Thyroid gland (tissue), 4 donors: Measurements from ENCODE around the gene LRCH1. TPM values are rescaled to one million over a fixed set of nuclear protein-coding genes. Genes with fewer than 3 reads are reported as not detected.
A peak's percentile ranks its signal among the peaks of the same experiment; 100 is the strongest.

Experiments used
- DNase-seq, 2 donors: peaks; one replicate each; pipeline ENCODE4 v3.0.0-alpha.2; 2019
- H3K27ac ChIP-seq, 3 donors: fragments of 200-600 bp; sonication (generic); 1 replicate in 2 of 3; 2 replicates in 1 of 3; pipeline ENCODE4 v1.5.1; 2016 to 2019; ENCODE audit warnings: mild to moderate bottlenecking in 1 of 3, moderate library complexity in 1 of 3
- H3K27me3 ChIP-seq: fragments of 200-600 bp; sonication (generic); one replicate; pipeline ENCODE4 v1.5.1; 2019
- H3K36me3 ChIP-seq, 2 donors: fragments of 200-600 bp; sonication (generic); one replicate each; pipeline ENCODE4 v1.5.1; 2016 to 2019
- H3K4me1 ChIP-seq, 2 donors: fragments of 200-600 bp; sonication (generic); one replicate each; pipeline ENCODE4 v1.5.1; 2017 to 2019
- H3K4me3 ChIP-seq, 3 donors: fragments of 200-600 bp; sonication (generic); replicated peaks in 1 of 3; 1 replicate in 2 of 3; 2 replicates in 1 of 3; pipeline ENCODE4 v1.5.1; 2016; ENCODE audit warnings: mild to moderate bottlenecking in 1 of 3
- H3K9me3 ChIP-seq: fragments of 200-600 bp; sonication (generic); one replicate; pipeline ENCODE4 v1.5.1; 2017
- POLR2A ChIP-seq, 2 donors: fragments of 450-650 bp; IDR thresholded peaks; one replicate each; pipeline ENCODE4 v1.6.1; 2017; ENCODE audit warnings: antibody characterized with exemption in 2 of 2, mild to moderate bottlenecking in 2 of 2, moderate library complexity in 1 of 2
- whole genome bisulfite sequencing, 2 donors: methylation state at CpG; one replicate each; pipeline ENCODE4 v1.1.5; 2017; 5-methylcytosine and 5-hydroxymethylcytosine counted together
- intact Hi-C: fragments of 100-400 bp; cut with DNase I; formaldehyde crosslinking; loops from one replicate; pipeline ENCODE4 v1.15.1; 2023
- total RNA-seq, 4 donors: library from RNA; depleted of rRNA; stranded (reverse); fragments of >200 nt; gene quantifications; one replicate each; pipeline ENCODE4 v1.2.3, GENCODE V29; 2016
- TF ChIP-seq, protein P1 (sequence below), 6 experiments: fragments of 200-600 bp in 3 of 6; fragments of 450-650 bp in 3 of 6; sonication (generic) in 3 of 6; IDR thresholded peaks; one replicate each; pipeline ENCODE4 v1.5.1; 2016 to 2019; ENCODE audit warnings: antibody characterized with exemption in 6 of 6, mild to moderate bottlenecking in 2 of 6, inconsistent platforms in 1 of 6, moderate library complexity in 1 of 6

Gene LRCH1
- total RNA-seq, 4 donors from 2014 or later = 13.5 to 19.3 (median 15.9) TPM

- no peak for TF ChIP-seq POLR2A (IDR thresholded peaks at IDR 0.05)
- TF ChIP-seq, protein P1, sequence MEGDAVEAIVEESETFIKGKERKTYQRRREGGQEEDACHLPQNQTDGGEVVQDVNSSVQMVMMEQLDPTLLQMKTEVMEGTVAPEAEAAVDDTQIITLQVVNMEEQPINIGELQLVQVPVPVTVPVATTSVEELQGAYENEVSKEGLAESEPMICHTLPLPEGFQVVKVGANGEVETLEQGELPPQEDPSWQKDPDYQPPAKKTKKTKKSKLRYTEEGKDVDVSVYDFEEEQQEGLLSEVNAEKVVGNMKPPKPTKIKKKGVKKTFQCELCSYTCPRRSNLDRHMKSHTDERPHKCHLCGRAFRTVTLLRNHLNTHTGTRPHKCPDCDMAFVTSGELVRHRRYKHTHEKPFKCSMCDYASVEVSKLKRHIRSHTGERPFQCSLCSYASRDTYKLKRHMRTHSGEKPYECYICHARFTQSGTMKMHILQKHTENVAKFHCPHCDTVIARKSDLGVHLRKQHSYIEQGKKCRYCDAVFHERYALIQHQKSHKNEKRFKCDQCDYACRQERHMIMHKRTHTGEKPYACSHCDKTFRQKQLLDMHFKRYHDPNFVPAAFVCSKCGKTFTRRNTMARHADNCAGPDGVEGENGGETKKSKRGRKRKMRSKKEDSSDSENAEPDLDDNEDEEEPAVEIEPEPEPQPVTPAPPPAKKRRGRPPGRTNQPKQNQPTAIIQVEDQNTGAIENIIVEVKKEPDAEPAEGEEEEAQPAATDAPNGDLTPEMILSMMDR (IDR thresholded peaks at IDR 0.05) = no peak
- peak overlapping the region in 2 of 3 donors; percentile 58 to 68 for H3K27ac ChIP-seq
- H3K4me1 ChIP-seq = peaks cover 29 to 40% of the 10 kb centered on the region in 2 donors
- H3K27me3 ChIP-seq = no peaks in the 10 kb centered on the region
- H3K4me3 ChIP-seq = no peak overlapping the region
- intact Hi-C loops = no loop called here
- DNase-seq = no peak
- no peaks in the 10 kb centered on the region for H3K9me3 ChIP-seq
- 88 to 94% methylated on average over 4 of the region's 4 CpGs for WGBS, 2 donors
- no peaks in the 10 kb centered on the region for H3K36me3 ChIP-seq
Measured at GRCh38 chr13:46640843-46641242, 87.9 kb downstream of the LRCH1 start.

DNA sequence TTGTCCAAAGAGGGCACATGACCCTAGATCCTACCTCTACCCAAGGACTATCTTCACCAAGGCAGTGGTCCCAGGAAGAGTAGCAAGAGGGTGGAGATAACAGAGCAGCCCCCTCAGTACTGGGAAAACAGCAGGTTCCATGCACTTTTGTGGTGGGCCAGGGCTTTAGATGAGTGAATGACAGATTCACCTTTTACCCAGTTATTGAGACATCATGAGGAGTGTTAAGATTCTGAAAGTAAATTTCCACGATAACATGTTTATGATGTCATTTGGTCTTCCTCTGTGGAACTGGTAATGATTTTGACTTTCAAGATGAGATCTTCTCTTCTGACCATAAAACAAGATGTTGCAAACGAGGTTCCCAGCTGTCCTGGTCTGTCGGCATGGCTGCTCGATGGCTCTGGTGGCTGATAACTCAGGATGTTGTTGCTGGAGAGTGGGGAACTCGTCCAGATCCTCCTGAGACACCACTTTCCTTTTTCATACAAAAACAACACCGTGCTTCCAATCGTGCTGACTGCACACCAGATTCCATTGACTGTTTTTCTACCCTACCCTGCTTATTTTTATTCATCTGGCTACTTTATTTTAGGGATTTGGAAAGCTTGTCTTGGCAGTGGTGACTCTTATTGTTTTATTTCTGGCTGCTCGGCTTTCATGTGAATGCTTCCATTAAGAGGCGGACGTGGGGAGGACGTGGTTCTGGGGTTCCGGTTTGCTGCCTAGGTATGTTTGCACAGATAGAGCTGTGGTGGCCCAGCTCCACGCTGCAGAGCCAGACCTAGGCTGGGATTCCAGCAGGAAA is 88.5 kb downstream of the LRCH1 start:
- H3K4me1 ChIP-seq = peaks cover 29 to 40% of the 10 kb centered on the region in 2 donors

DNA sequence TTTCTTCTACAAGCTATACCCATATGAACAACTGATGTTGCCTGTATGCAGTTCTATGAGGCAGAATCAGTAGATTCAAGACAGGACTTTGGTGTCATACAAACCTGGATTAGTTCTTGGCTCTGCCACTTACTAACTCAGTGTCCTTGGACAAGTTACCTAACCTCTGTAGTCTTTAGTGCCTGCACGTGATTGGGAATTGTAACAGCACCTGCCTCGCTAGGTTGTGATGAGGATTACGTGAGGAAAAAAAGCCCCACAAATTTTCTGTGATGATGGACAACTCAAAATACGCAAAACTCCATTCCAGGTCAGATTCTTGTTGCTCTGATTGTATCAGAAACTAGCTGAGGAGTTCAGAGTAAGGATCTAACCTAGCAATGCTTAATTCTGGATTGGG is 89.3 kb downstream of the LRCH1 start:
- intact Hi-C loops = no loop called here
- DNase-seq = no peak
- Histone ChIP-seq H3K4me3 (no peak overlapping the region), H3K4me1 (peaks cover 29 to 40% of the 10 kb centered on the region in 2 donors), H3K27ac (peak overlapping the region in 2 of 3 donors; percentile 58 to 68), H3K36me3 (no peaks in the 10 kb centered on the region), H3K9me3 (no peaks in the 10 kb centered on the region), H3K27me3 (no peaks in the 10 kb centered on the region)
- TF ChIP-seq POLR2A (IDR thresholded peaks at IDR 0.05) = no peak
- TF ChIP-seq, protein P1 (IDR thresholded peaks at IDR 0.05) = no peak
- WGBS, 2 donors = 94% methylated on average over 4 of the region's 4 CpGs

More for the DNA sequence above, 88.5 kb downstream of the LRCH1 start:
- Histone ChIP-seq H3K36me3 (no peaks in the 10 kb centered on the region), H3K9me3 (no peaks in the 10 kb centered on the region), H3K27me3 (no peaks in the 10 kb centered on the region), H3K4me3 (peak overlapping the region in 1 of 3 donors; percentile 6), H3K27ac (peak overlapping the region; percentile 25 to 68 (median 58))
- WGBS, 2 donors = 13 to 24% methylated on average over 13 of the region's 13 CpGs
- peak in 1 of 2 donors; percentile 16 for TF ChIP-seq POLR2A (IDR thresholded peaks at IDR 0.05)
- TF ChIP-seq, protein P1 (IDR thresholded peaks at IDR 0.05) = no peak
- peak; percentile 54 to 59 for DNase-seq
- intact Hi-C loops = no loop called here

GRCh38 chr13:46643165-46643777 is 90.3 kb downstream of the LRCH1 start:
- DNase-seq = no peak
- Histone ChIP-seq H3K27me3 (no peaks in the 10 kb centered on the region), H3K4me3 (no peak overlapping the region), H3K27ac (no peak overlapping the region), H3K36me3 (no peaks in the 10 kb centered on the region), H3K4me1 (peaks cover 29 to 40% of the 10 kb centered on the region in 2 donors), H3K9me3 (no peaks in the 10 kb centered on the region)
- TF ChIP-seq, protein P1 (IDR thresholded peaks at IDR 0.05) = no peak
- no peak for TF ChIP-seq POLR2A (IDR thresholded peaks at IDR 0.05)
- intact Hi-C loops = no loop called here
- 92 to 94% methylated on average over 5 of the region's 5 CpGs for WGBS, 2 donors

GRCh38 chr13:46644816-46645215 is 91.8 kb downstream of the LRCH1 start:
- DNase-seq = no peak
- TF ChIP-seq, protein P1 (IDR thresholded peaks at IDR 0.05) = no peak
- no peak for TF ChIP-seq POLR2A (IDR thresholded peaks at IDR 0.05)
- Histone ChIP-seq H3K9me3 (no peaks in the 10 kb centered on the region), H3K27me3 (no peaks in the 10 kb centered on the region), H3K4me1 (peaks cover 16 to 24% of the 10 kb centered on the region in 2 donors), H3K36me3 (no peaks in the 10 kb centered on the region), H3K27ac (no peak overlapping the region), H3K4me3 (no peak overlapping the region)
- intact Hi-C loops = no loop called here
